K562 (cell line): ENCODE results near the gene JUND. TPM values are rescaled to one million over a fixed set of nuclear protein-coding genes. Genes with fewer than 3 reads are reported as not detected.
A peak's percentile ranks its signal among the peaks of the same experiment; 100 is the strongest.

Source experiments
- CTCF ChIP-seq, 3 experiments: IDR thresholded peaks in 2 of 3; conservative IDR thresholded peaks in 1 of 3; 2 replicates each; pipeline ENCODE4 v1.5.1; 2011 to 2012; ENCODE audit warnings: low read length in 3 of 3, mild to moderate bottlenecking in 3 of 3, control low read depth in 2 of 3, improper control_type of control experiment in 1 of 3, inconsistent platforms in 1 of 3, low read depth in 1 of 3, mixed read lengths in 1 of 3, moderate library complexity in 1 of 3; ENCODE audit not compliant: insufficient read depth in 2 of 3
- CUX1 ChIP-seq: fragments of 200-800 bp; sonication (Bioruptor generic); IDR thresholded peaks from 2 replicates; pipeline ENCODE4 v1.6.1; 2016; ENCODE audit warnings: missing genetic modification characterization, missing compliant biosample characterization
- FOSL1 ChIP-seq: fragments of 200-800 bp; sonication (Bioruptor generic); conservative IDR thresholded peaks from 2 replicates; pipeline ENCODE4 v1.6.1; 2016; ENCODE audit warnings: missing genetic modification characterization, missing compliant biosample characterization
- HDAC1 ChIP-seq, 2 experiments: fragments of 450-650 bp; IDR thresholded peaks; 2 replicates each; pipeline ENCODE4 v1.6.1; 2016 to 2017; ENCODE audit warnings: inconsistent platforms in 1 of 2, mild to moderate bottlenecking in 1 of 2, moderate library complexity in 1 of 2
- HNRNPLL ChIP-seq: fragments of 200-400 bp; formaldehyde crosslinking; IDR thresholded peaks from 2 replicates; pipeline ENCODE4 v1.6.1; 2017; ENCODE audit warnings: low read length, low read depth, mild to moderate bottlenecking; ENCODE audit not compliant: poor library complexity, severe bottlenecking
- KDM1A ChIP-seq, 2 experiments: fragments of 450-650 bp; IDR thresholded peaks; 2 replicates each; pipeline ENCODE4 v1.6.1; 2016; ENCODE audit warnings: mild to moderate bottlenecking in 2 of 2
- KHSRP ChIP-seq: fragments of 450-650 bp; IDR thresholded peaks from 2 replicates; pipeline ENCODE4 v1.6.1; 2017
- MCM3 ChIP-seq: fragments of 450-650 bp; IDR thresholded peaks from 2 replicates; pipeline ENCODE4 v1.6.1; 2016
- PCBP2 ChIP-seq: fragments of 200-400 bp; formaldehyde crosslinking; IDR thresholded peaks from 2 replicates; pipeline ENCODE4 v1.6.1; 2018; ENCODE audit warnings: low read length, low read depth, mild to moderate bottlenecking, moderate library complexity; ENCODE audit not compliant: poor library complexity, severe bottlenecking
- RBM22 ChIP-seq: fragments of 200-400 bp; formaldehyde crosslinking; IDR thresholded peaks from 2 replicates; pipeline ENCODE4 v1.6.1; 2018; ENCODE audit warnings: low read length, low read depth; ENCODE audit not compliant: poor library complexity, severe bottlenecking
- SIRT6 ChIP-seq: IDR thresholded peaks from one replicate; pipeline ENCODE4 v1.6.1; 2012; ENCODE audit warnings: low read depth, mild to moderate bottlenecking, control low read depth, inconsistent platforms, low read length, moderate library complexity
- SNIP1 ChIP-seq: fragments of 450-650 bp; IDR thresholded peaks from 2 replicates; pipeline ENCODE4 v1.7.1; 2017; ENCODE audit warnings: low read depth, mild to moderate bottlenecking
- TEAD4 ChIP-seq, 2 experiments: sonication (generic) in 1 of 2; formaldehyde crosslinking in 1 of 2; IDR thresholded peaks; 2 replicates each; pipeline versions ENCODE4 v1.6.1 to v1.8.0; 2012 to 2022; ENCODE audit warnings: borderline replicate concordance in 1 of 2, inconsistent platforms in 1 of 2, low read length in 1 of 2, mild to moderate bottlenecking in 1 of 2, missing genetic modification reagents in 1 of 2
- THAP12 ChIP-seq: fragments of 250-450 bp; sonication (Bioruptor Pico); IDR thresholded peaks from 2 replicates; pipeline ENCODE4 v1.9.0; 2021; ENCODE audit warnings: mild to moderate bottlenecking, inconsistent platforms
- ZNF134 ChIP-seq: fragments of 250-450 bp; sonication (Bioruptor Pico); conservative IDR thresholded peaks from 2 replicates; pipeline ENCODE4 v1.4.0; 2020
- ZNF57 ChIP-seq: fragments of 450-650 bp; formaldehyde crosslinking; IDR thresholded peaks from 2 replicates; pipeline ENCODE4 v1.4.0; 2020; ENCODE audit warnings: mild to moderate bottlenecking, moderate library complexity
- ZNF778 ChIP-seq: fragments of 450-650 bp; formaldehyde crosslinking; IDR thresholded peaks from 2 replicates; pipeline ENCODE4 v1.4.0; 2020; ENCODE audit warnings: mild to moderate bottlenecking, moderate library complexity
- polyA plus RNA-seq, 8 experiments: library from polyadenylated mRNA; depleted of rRNA in 4 of 8; stranded (reverse) in 5 of 8; unstranded in 3 of 8; fragments of >200 nt; fragmentation: Nextera tagmentation in 2 of 8; fragmentation: Illumina TruSeq in 1 of 8; extraction: Ambion mirVana in 2 of 8; extraction: Trizol in 1 of 8; gene quantifications; 2 replicates each; pipeline versions ENCODE4 v1.2.1 to v1.2.3, GENCODE V29; 2011 to 2014; ENCODE audit warnings: inconsistent platforms in 1 of 8, missing spikeins in 1 of 8
- total RNA-seq, 7 experiments: library from RNA; depleted of rRNA in 6 of 7; stranded (reverse); fragments of >200 nt in 6 of 7; fragmentation: Illumina TruSeq in 2 of 7; extraction: Trizol in 2 of 7; gene quantifications; 2 replicates each; pipeline versions ENCODE4 v1.2.1 to v1.2.3, GENCODE V29; 2011 to 2021; ENCODE audit warnings: low replicate concordance in 1 of 7

The JUND gene
- total and polyA plus RNA-seq, 9 of the 15 experiments (the other 6 are each of a cell fraction or from before 2014, with no cell fraction given) = 6.4 to 286 (median 42.3) TPM

GRCh38 chr19:18304458-18305310 lies 23.3 kb upstream of the JUND start (continued):
- peak in 2 of 3 experiments; percentile 16 to 19; a peak in 2 of 6 replicates for TF ChIP-seq CTCF (IDR thresholded peaks at IDR 0.05 in 2 of 3, conservative IDR thresholded peaks at IDR 0.05 in 1 of 3; ENCODE audit: insufficient read depth in 2 of 3, low read depth in 1 of 3, low read length in 3 of 3)
- no peak for TF ChIP-seq KHSRP
- TF ChIP-seq CUX1 (CRISPR knock-in tag) = peak; percentile 75; the same call in 1 of the 2 replicates
- TF ChIP-seq MCM3 = no peak
- peak; percentile 62; the same call in 1 of the 2 replicates for TF ChIP-seq THAP12
- no peak for TF ChIP-seq ZNF778
- TF ChIP-seq ZNF134 (CRISPR knock-in tag) = 0 out of 2 replicates have a peak, but pooled peaks have one; percentile 13
- no peak for TF ChIP-seq PCBP2
- TF ChIP-seq HNRNPLL = peak; percentile 23
- TF ChIP-seq ZNF57 (CRISPR knock-in tag) = 0 out of 2 replicates have a peak, but pooled peaks have one; percentile 8
- peak in 1 of 2 experiments; percentile 96; a peak in 1 of 4 replicates for TF ChIP-seq KDM1A (IDR thresholded peaks at IDR 0.05)
- TF ChIP-seq SNIP1 = no peak
- TF ChIP-seq RBM22 = no peak
- TF ChIP-seq SIRT6 = no peak
- TF ChIP-seq HDAC1 (IDR thresholded peaks at IDR 0.05) = 0 out of 4 replicates have a peak, but pooled peaks of 1 of the 2 experiments have one; percentile 76
- TF ChIP-seq TEAD4 (IDR thresholded peaks at IDR 0.05; ENCODE audit: low read length) = 0 out of 2 replicates have a peak, but pooled peaks have one; percentile 37
- no peak for TF ChIP-seq TEAD4 (CRISPR knock-in tag; IDR thresholded peaks at IDR 0.05; ENCODE audit: borderline replicate concordance)
- TF ChIP-seq FOSL1 (tag) = peak; percentile 91
